ENCODE measurements around the gene COL4A5.
A peak's percentile ranks its signal among the peaks of the same experiment; 100 is the strongest.
"Not testable (repeated sequence)": the region's sequence is repeated elsewhere in the genome, so short reads cannot be mapped to it uniquely, and the experiment has no call there.

The COL4A5 gene

DNA sequence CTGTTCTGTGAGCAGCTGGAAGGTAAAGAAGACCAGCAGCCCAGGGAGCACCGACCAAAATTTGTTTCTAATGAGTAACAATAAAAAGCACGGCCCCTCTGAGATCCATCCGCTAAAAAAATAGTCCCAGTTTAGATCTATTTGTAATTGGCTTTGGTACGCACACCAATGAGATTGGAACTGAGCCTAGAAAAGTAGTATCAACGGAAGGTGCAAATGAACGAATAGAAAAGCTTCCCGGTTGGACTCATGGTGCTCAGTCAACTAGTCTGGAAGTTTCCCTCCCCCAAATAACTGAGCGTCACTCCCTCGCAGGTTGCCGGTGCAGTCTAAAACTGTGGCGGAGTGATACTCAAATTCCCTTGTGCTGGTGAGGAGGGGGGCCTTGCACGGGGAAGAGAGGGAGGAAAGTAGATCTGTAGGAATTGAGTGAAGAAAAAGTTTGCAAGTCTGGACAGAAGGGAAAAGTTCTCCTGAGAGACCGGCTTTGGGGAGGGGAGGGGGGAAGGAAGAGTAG is at the start of gene COL4A5:
Gene COL4A5, plus strand, starts transcription at position 413 of the 517 bp plus-strand sequence. CDS start 288 bp downstream, outside the sequence.
- H3K4me3 ChIP-seq (ENCODE audit: low read depth, low read length), result peak within 1 kb of the TSS; percentile 60
- ChIA-PET CTCF (interaction anchor here (1.0 kb wide), 1 partner anchor 215 kb away, joined by 3 read pairs; no protein-coding TSS in a partner anchor), POLR2A (no interaction called here)
- DNase-seq (ENCODE audit: low read depth, low spot score), result peak; percentile 36
- TF ChIP-seq, protein P1, sequence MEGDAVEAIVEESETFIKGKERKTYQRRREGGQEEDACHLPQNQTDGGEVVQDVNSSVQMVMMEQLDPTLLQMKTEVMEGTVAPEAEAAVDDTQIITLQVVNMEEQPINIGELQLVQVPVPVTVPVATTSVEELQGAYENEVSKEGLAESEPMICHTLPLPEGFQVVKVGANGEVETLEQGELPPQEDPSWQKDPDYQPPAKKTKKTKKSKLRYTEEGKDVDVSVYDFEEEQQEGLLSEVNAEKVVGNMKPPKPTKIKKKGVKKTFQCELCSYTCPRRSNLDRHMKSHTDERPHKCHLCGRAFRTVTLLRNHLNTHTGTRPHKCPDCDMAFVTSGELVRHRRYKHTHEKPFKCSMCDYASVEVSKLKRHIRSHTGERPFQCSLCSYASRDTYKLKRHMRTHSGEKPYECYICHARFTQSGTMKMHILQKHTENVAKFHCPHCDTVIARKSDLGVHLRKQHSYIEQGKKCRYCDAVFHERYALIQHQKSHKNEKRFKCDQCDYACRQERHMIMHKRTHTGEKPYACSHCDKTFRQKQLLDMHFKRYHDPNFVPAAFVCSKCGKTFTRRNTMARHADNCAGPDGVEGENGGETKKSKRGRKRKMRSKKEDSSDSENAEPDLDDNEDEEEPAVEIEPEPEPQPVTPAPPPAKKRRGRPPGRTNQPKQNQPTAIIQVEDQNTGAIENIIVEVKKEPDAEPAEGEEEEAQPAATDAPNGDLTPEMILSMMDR (IDR thresholded peaks at IDR 0.05; ENCODE audit: insufficient read depth, low read length, missing control alignments), result no peak

DNA sequence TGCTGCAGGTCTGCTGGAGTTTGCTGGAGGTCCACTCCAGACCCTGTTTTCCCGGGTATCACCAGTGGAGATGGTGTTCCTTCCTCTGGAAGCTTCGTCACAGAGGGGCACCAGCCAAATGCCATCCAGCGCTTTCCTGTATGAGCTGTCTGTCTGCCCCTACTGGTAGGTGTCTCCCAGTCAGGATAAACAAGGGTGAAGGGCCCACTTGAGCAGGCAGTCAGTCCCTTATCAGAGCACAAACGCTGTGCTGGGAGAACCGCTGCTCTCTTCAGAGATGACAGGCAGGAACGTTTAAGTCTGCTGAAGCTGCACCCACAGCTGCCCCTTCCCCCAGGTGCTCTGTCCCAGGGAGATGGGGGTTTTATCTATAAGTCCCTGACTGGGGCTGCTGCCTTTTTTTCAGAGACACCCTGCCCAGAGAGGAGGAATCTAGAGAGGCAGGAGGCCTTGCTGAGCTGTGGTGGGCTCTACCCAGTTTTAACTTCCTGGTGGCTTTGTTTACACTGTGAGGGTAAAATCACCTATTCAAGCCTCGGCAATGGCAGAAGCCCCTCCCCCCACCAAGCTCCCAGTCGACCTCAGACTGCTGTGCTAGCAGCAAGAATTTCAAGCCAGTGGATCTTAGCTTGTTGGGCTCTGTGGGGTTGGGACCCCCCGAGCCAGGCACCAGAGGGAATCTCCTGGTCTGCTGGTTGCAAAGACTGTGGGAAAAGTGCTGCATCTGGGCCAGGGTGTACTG is 48.5 kb upstream of the COL4A5 start:
- H3K4me3 ChIP-seq (ENCODE audit: low read depth, low read length); DNase-seq (ENCODE audit: low read depth, low spot score); POLR2A ChIA-PET; CTCF ChIA-PET: not testable (repeated sequence)

DNA sequence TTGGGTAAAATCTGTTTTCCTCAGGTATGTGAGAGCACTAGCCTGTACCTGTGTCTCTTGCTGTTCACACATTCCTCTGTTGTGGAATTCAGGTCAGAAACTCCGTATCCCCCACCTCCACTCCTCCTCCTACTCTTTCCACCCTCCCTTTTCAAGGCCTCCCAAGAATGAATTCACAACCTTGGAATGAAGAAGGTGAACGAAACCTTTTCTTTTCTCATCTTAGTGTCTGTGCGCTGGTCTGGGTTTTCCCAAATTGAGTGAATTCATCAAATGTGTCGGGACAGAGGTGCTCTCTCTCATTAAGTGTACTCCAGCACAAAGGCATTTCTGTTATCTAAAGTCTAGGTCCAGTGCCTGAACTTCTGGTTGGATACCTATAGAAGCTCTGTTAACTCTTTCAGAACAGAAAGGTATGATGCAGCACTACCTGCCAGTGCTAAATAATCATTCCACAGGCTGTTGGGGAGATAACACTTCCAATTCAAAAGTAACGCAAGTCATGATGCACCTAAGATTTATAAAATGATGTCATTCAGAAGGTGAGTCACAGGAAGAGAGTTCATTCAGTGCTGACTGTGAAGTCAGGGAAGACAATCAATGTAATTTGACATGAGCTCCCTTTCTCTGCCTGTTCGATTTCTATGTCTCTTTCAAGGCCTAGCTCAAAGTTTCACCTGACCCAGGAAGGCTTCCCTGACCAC is 43.3 kb upstream of the COL4A5 start:
- TF ChIP-seq, protein P1 (IDR thresholded peaks at IDR 0.05; ENCODE audit: insufficient read depth, low read length, missing control alignments), result no peak
- no peak for DNase-seq (ENCODE audit: low read depth, low spot score)
- POLR2A ChIA-PET, result no interaction called here
- no peak overlapping the region for H3K4me3 ChIP-seq (ENCODE audit: low read depth, low read length)
- CTCF ChIA-PET, result no interaction called here

DNA sequence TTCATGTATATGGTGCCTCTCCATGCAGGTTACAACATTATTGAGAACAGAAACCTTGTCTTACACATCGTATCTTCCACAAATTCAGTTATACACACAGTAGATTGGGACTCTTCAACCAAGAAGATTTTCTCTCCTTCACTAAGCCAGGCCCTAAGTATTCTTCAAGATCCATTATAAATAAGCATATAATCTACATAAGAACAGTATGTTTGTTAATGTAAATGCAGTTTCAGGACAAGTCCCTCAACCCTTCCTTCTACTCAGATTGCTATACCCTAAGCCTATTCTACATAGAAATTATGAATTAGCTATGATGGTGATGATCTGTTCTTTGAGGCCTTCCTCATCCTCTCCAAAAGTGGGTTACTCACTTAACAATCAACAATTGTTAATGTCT is 42.7 kb upstream of the COL4A5 start:
- ChIA-PET CTCF (no interaction called here), POLR2A (no interaction called here)
- TF ChIP-seq, protein P1 (IDR thresholded peaks at IDR 0.05; ENCODE audit: insufficient read depth, low read length, missing control alignments), result no peak
- DNase-seq (ENCODE audit: low read depth, low spot score), result no peak
- no peak overlapping the region for H3K4me3 ChIP-seq (ENCODE audit: low read depth, low read length)

DNA sequence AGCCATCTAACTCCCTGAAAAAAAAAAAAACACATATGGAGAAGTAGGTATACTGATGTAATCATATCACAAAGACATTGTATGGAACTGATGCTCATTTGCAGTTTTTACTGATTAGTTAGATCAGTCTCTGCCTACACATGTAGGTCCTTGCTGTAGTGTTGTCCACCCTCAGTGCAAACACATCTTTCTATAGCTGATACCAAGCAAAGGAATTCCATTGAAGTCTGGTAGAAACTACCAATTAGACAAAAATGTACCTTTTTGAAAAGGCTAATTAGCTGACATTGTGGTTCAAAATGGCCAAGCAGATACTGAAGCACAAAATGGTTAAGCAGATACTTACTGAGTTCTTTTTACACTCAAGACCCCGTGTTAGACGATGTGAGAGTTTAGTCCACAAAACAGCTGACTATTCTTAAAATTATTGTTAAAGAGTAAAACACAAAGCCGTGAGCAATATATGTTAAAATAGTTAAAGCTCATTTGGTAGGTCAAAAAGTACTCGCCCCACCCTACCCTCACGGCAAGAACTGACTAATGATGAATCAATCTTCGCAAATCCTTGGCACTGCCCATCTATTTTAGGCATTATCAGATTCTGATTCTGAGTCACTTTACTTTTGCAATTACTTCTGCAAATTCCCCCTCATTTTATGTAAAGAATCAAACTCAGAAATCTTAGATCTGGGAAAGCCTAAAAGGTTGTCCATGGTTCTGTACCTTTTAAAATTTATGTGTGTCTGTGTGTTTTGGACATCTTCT is 41.8 kb upstream of the COL4A5 start:
- H3K4me3 ChIP-seq (ENCODE audit: low read depth, low read length), result no peak overlapping the region
- ChIA-PET POLR2A (no interaction called here), CTCF (no interaction called here)
- DNase-seq (ENCODE audit: low read depth, low spot score), result no peak
- TF ChIP-seq, protein P1 (IDR thresholded peaks at IDR 0.05; ENCODE audit: insufficient read depth, low read length, missing control alignments), result no peak

DNA sequence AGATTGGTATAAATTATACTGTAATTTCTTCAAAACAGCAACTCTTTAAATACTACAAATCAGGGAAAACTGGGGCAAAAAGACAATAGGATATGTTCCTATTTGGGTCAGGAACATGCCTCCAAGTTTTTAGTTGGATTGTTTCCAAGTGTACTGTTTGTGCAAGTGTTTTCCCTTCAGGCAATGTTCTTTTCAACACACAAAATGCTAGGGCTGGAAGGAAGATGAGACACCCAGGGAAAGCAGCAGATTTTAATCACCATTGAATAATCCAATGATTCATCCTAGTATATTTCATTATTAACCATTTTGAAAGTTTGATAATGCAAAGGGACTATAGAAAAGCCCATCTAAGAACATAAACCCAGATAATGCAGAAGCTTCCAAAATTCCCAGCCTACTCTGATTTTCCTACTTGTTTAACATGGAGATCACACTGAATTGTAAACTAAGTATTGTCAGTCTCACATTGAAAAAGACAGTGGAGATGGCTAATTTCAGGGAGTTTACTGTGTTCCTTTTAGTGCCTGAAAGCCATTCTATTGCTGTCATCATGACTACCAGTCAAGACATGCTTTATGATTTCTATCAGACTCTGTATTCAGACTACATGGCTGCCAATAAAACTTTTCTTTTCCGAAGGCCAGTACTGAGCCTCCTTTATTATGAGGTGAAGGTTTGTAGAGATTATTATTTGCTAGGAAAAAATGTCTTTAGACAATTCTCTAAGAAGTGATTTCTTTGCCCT is 40.0 kb upstream of the COL4A5 start:
- no peak overlapping the region for H3K4me3 ChIP-seq (ENCODE audit: low read depth, low read length)
- no peak for DNase-seq (ENCODE audit: low read depth, low spot score)
- CTCF ChIA-PET, result no interaction called here
- POLR2A ChIA-PET, result no interaction called here
- TF ChIP-seq, protein P1 (IDR thresholded peaks at IDR 0.05; ENCODE audit: insufficient read depth, low read length, missing control alignments), result no peak
